Parathyroid adenoma (tissue), 2 donors: ENCODE results near the gene CD58.

Experiments used
- H2AFZ ChIP-seq: fragments of 300-600 bp; sonication (generic); one replicate; pipeline ENCODE4 v1.7.0; 2017; ENCODE audit warnings: antibody characterized with exemption, mild to moderate bottlenecking
- H3K27ac ChIP-seq: fragments of 300-600 bp; sonication (generic); one replicate; pipeline ENCODE4 v1.7.0; 2017
- H3K27me3 ChIP-seq: fragments of 300-600 bp; sonication (generic); one replicate; pipeline ENCODE4 v1.7.0; 2017; ENCODE audit warnings: low read length; ENCODE audit not compliant: control insufficient read depth, insufficient read depth
- H3K36me3 ChIP-seq: fragments of 300-600 bp; sonication (generic); one replicate; pipeline ENCODE4 v1.7.0; 2017; ENCODE audit warnings: low read length; ENCODE audit not compliant: control insufficient read depth, insufficient read depth
- H3K4me1 ChIP-seq: fragments of 300-600 bp; sonication (generic); one replicate; pipeline ENCODE4 v1.7.0; 2017; ENCODE audit warnings: control low read depth
- H3K4me2 ChIP-seq: fragments of 300-600 bp; sonication (generic); one replicate; pipeline ENCODE4 v1.7.0; 2017; ENCODE audit warnings: low read length
- H3K4me3 ChIP-seq: fragments of 300-600 bp; sonication (generic); one replicate; pipeline ENCODE4 v1.7.0; 2017; ENCODE audit warnings: low read depth, low read length
- H3K79me2 ChIP-seq: fragments of 300-600 bp; sonication (generic); one replicate; pipeline ENCODE4 v1.7.0; 2017; ENCODE audit warnings: control low read depth
- H3K9ac ChIP-seq: fragments of 300-600 bp; sonication (generic); one replicate; pipeline ENCODE4 v1.7.0; 2017; ENCODE audit warnings: mild to moderate bottlenecking
- H3K9me3 ChIP-seq: fragments of 300-600 bp; sonication (generic); one replicate; pipeline ENCODE4 v1.7.0; 2017; ENCODE audit warnings: low read length; ENCODE audit not compliant: control insufficient read depth
- TF ChIP-seq, protein P1 (sequence below): fragments of 300-600 bp; sonication (generic); IDR thresholded peaks from one replicate; pipeline ENCODE4 v1.7.0; 2017; ENCODE audit warnings: antibody characterized with exemption, mild to moderate bottlenecking
- donor health status: primary hyperparathyroidism.

CD58 gene

DNA sequence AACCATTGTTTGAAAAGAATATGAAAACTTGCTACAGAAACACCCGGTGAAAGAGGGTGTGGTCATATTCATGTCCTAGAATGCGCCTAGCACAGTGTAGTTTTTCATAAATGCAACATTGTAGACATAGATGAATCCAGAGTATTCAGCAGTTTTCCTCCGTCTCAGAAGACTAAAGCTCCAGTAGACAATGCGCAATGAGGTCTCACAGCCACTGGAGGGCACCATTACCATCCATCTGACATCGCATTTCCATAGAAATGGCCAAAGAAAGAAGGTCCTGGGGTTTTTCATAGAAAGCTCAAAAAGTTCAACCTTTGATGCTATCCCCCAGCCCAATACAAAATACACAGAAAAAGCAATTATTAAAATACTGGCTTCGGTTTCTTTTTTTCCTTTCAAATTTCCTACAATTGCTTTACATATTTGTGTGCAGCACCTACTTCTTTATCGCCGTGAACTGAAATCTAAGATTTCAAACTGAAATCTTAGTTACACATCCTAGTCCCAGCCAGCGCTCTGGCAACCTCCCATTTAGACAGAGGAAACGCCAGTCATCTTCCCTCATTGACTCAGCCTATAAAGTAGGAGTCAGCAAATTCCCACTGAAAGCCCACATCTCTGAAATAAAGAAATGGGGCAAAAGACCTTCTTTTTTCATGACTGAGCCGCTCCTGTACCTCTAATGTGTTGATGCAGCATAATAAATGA lies 3.9 kb upstream of the CD58 start:
- Histone ChIP-seq H3K79me2 (no peaks in the 10 kb centered on the region), H3K4me3 (no peak overlapping the region), H3K36me3 (no peaks in the 10 kb centered on the region), H3K4me2 (no peak overlapping the region), H3K9ac (no peak overlapping the region), H2AFZ (peak overlapping the region; percentile 64), H3K4me1 (peaks cover 5% of the 10 kb centered on the region), H3K27ac (peak overlapping the region; percentile 15), H3K9me3 (no peaks in the 10 kb centered on the region), H3K27me3 (no peaks in the 10 kb centered on the region)
- TF ChIP-seq, protein P1, sequence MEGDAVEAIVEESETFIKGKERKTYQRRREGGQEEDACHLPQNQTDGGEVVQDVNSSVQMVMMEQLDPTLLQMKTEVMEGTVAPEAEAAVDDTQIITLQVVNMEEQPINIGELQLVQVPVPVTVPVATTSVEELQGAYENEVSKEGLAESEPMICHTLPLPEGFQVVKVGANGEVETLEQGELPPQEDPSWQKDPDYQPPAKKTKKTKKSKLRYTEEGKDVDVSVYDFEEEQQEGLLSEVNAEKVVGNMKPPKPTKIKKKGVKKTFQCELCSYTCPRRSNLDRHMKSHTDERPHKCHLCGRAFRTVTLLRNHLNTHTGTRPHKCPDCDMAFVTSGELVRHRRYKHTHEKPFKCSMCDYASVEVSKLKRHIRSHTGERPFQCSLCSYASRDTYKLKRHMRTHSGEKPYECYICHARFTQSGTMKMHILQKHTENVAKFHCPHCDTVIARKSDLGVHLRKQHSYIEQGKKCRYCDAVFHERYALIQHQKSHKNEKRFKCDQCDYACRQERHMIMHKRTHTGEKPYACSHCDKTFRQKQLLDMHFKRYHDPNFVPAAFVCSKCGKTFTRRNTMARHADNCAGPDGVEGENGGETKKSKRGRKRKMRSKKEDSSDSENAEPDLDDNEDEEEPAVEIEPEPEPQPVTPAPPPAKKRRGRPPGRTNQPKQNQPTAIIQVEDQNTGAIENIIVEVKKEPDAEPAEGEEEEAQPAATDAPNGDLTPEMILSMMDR = peak; percentile 75

DNA sequence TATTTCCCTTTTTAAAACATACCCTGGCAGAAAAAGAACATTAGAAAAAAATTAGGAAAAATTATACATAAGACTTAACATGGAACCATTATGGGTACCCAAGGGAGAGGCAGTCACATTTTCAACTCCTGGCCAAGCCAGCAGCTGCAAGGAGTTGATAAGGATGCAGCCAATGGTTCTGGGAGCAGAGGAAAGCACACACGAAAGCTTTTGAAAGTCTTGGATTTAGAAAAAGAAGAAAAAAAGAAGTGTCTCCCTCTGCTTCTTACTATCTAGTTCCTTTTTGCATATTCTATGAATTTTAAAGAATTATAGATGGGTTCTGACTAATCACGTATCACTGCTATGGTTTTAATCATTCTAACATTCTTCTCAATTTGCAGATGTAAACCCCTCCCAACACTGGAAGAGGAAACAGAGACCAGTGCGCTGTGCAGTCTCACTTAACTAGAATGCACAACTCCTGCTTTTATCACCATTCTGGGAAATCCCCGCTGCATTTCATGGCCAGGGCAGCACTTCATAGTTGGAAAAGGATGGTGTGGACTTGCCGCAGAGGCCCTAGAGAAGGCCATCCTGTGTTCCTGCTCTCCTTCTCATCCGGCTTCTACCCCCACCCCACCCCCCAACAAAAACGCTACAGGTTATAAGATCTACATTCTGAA lies 2.7 kb upstream of the CD58 start:
- Histone ChIP-seq H3K4me3 (no peak overlapping the region), H3K9me3 (no peaks in the 10 kb centered on the region)

DNA sequence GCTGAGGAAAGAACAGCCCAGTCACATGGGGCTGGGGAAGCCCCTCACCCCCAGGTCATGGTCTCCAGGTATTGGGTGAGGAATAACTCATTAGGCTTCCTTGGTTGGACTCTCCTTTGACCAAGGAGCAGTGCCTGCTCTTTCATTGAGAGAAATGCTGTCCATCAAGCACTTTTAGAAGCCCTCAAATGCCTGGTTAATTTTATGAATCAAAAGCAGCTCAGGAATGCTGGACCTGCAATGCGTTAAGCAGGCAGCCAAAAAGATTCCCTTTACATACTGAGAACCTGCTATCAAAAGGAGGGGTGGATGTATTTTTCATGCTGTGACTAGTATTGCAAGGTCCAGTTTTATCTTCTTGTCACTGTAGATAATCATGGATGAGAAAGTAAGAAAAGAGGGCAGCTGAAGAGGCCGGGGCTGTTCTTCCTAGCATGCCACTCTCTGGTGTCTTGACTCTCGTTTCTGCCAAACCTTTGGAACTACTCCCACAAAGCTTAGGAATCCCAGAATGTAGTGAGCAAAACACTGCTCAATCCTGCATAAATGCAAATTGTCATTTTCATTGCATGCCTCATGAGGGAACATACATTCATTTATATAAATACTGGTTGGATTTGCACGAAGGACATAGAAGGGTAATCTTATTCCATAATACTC lies 2.1 kb upstream of the CD58 start:
- Histone ChIP-seq H3K36me3 (no peaks in the 10 kb centered on the region), H3K4me3 (no peak overlapping the region), H3K9ac (no peak overlapping the region), H3K4me2 (no peak overlapping the region), H2AFZ (no peak overlapping the region), H3K27ac (no peak overlapping the region), H3K9me3 (no peaks in the 10 kb centered on the region), H3K27me3 (no peaks in the 10 kb centered on the region), H3K79me2 (no peaks in the 10 kb centered on the region), H3K4me1 (peaks cover 5% of the 10 kb centered on the region)
- TF ChIP-seq, protein P1 = no peak

More for the DNA sequence above, 2.7 kb upstream of the CD58 start:
- Histone ChIP-seq H3K27ac (no peak overlapping the region), H3K4me1 (peaks cover 5% of the 10 kb centered on the region), H2AFZ (no peak overlapping the region), H3K9ac (no peak overlapping the region), H3K27me3 (no peaks in the 10 kb centered on the region), H3K36me3 (no peaks in the 10 kb centered on the region), H3K4me2 (no peak overlapping the region), H3K79me2 (no peaks in the 10 kb centered on the region)
- TF ChIP-seq, protein P1 = no peak

DNA sequence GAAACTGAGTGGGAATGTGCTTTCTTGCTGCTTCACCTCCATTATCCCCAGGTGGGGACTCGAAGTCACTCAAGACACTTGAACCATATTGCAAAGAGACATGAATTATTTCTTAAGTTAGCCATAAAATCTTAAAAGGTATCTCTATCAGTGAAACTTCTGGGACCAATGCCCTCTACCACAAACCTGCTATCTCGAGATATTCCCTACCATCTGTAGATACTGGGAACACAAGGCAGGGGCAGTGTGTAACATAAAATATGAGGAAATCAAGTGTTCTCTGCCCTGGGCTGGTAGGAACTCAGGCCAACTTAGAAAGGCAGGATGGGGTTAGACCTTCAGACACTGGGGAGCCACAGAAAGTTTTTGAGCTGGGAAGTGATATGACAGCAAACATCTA lies 1.3 kb upstream of the CD58 start:
- Histone ChIP-seq H3K9ac (no peak overlapping the region), H3K9me3 (no peaks in the 10 kb centered on the region), H3K27ac (no peak overlapping the region), H2AFZ (peak overlapping the region; percentile 97), H3K79me2 (no peaks in the 10 kb centered on the region), H3K4me1 (peaks cover 5% of the 10 kb centered on the region), H3K4me2 (no peak overlapping the region), H3K4me3 (no peak overlapping the region), H3K36me3 (no peaks in the 10 kb centered on the region), H3K27me3 (no peaks in the 10 kb centered on the region)
- TF ChIP-seq, protein P1 = no peak
